Natural killer cell (primary cell): ENCODE data around the gene TRIL. TPM values are rescaled to one million over a fixed set of nuclear protein-coding genes. Genes with fewer than 3 reads are reported as not detected.

Experiments used
- ATAC-seq, 3 donors: fragments of 150-1000 bp in 2 of 3; fragments of 200-7000 bp in 1 of 3; cut with Tn5 transposase; 1 replicate in 1 of 3; 2 replicates in 2 of 3; pipeline ENCODE4 v1.10.0; 2021; ENCODE audit warnings: mild to moderate bottlenecking in 2 of 3, moderate library complexity in 2 of 3
- DNase-seq, 2 donors: peaks; one replicate each; pipeline versions ENCODE4 v3.0.0 to v3.0.0-alpha.2; 2013 to 2021; ENCODE audit warnings: mixed read lengths in 1 of 2
- H3K27ac ChIP-seq: one replicate; pipeline ENCODE4 v1.5.1; 2013; ENCODE audit warnings: mild to moderate bottlenecking, low read length
- H3K27me3 ChIP-seq: one replicate; pipeline ENCODE4 v1.6.1; 2013; ENCODE audit warnings: low read length; ENCODE audit not compliant: control insufficient read depth, insufficient read depth
- H3K36me3 ChIP-seq: one replicate; pipeline ENCODE4 v1.6.1; 2013; ENCODE audit warnings: low read length; ENCODE audit not compliant: control insufficient read depth, insufficient read depth
- H3K4me1 ChIP-seq: one replicate; pipeline ENCODE4 v1.6.1; 2013; ENCODE audit warnings: low read length; ENCODE audit not compliant: control insufficient read depth, insufficient read depth
- H3K4me3 ChIP-seq: one replicate; pipeline ENCODE4 v1.5.1; 2013; ENCODE audit warnings: low read length
- H3K9me3 ChIP-seq: one replicate; pipeline ENCODE4 v1.6.1; 2013; ENCODE audit warnings: low read length; ENCODE audit not compliant: control insufficient read depth, insufficient read depth
- H3K27ac Mint-ChIP-seq, 2 donors: one replicate each; pipeline ENCODE4 v1.8.0; 2022; ENCODE audit warnings: mild to moderate bottlenecking in 2 of 2, mixed read lengths in 2 of 2, moderate library complexity in 1 of 2
- H3K27me3 Mint-ChIP-seq, 2 donors: one replicate each; pipeline ENCODE4 v1.8.0; 2022; ENCODE audit warnings: low read depth in 2 of 2, mixed read lengths in 2 of 2
- H3K36me3 Mint-ChIP-seq: one replicate; pipeline ENCODE4 v1.8.0; 2022; ENCODE audit warnings: mixed read lengths
- H3K4me1 Mint-ChIP-seq, 2 donors: one replicate each; pipeline ENCODE4 v1.8.0; 2022; ENCODE audit warnings: mixed read lengths in 2 of 2
- H3K4me3 Mint-ChIP-seq: one replicate; pipeline ENCODE4 v1.8.0; 2022; ENCODE audit warnings: mild to moderate bottlenecking, moderate library complexity, mixed read lengths
- H3K9me3 Mint-ChIP-seq, 2 donors: one replicate each; pipeline ENCODE4 v1.8.0; 2022; ENCODE audit warnings: mixed read lengths in 2 of 2
- WGBS: methylation state at CpG from one replicate; pipeline ENCODE4 v1.1.7; 2013; ENCODE audit warnings: missing lambda C conversion rate; ENCODE audit not compliant: insufficient coverage; 5-methylcytosine and 5-hydroxymethylcytosine counted together
- intact Hi-C: fragments of 100-400 bp; cut with micrococcal nuclease; formaldehyde crosslinking; loops from one replicate; pipeline ENCODE4 v1.14.2; 2022
- total RNA-seq, 4 donors: library from RNA; stranded (reverse); fragments of 120-200 nt in 1 of 4; gene quantifications; one replicate each; pipeline versions ENCODE4 v1.2.3 to v1.2.4, GENCODE V29; 2013 to 2022
- TF ChIP-seq, protein P1 (sequence below): fragments of 200-600 bp; IDR thresholded peaks from one replicate; pipeline ENCODE4 v1.8.0; 2022; ENCODE audit warnings: antibody characterized with exemption

TRIL gene, protein sequence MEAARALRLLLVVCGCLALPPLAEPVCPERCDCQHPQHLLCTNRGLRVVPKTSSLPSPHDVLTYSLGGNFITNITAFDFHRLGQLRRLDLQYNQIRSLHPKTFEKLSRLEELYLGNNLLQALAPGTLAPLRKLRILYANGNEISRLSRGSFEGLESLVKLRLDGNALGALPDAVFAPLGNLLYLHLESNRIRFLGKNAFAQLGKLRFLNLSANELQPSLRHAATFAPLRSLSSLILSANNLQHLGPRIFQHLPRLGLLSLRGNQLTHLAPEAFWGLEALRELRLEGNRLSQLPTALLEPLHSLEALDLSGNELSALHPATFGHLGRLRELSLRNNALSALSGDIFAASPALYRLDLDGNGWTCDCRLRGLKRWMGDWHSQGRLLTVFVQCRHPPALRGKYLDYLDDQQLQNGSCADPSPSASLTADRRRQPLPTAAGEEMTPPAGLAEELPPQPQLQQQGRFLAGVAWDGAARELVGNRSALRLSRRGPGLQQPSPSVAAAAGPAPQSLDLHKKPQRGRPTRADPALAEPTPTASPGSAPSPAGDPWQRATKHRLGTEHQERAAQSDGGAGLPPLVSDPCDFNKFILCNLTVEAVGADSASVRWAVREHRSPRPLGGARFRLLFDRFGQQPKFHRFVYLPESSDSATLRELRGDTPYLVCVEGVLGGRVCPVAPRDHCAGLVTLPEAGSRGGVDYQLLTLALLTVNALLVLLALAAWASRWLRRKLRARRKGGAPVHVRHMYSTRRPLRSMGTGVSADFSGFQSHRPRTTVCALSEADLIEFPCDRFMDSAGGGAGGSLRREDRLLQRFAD
- total RNA-seq, result under 1 TPM in 1 of 3 donors, not detected in 2; 0.07 TPM
- total RNA-seq (2013), result 0.05 TPM

DNA sequence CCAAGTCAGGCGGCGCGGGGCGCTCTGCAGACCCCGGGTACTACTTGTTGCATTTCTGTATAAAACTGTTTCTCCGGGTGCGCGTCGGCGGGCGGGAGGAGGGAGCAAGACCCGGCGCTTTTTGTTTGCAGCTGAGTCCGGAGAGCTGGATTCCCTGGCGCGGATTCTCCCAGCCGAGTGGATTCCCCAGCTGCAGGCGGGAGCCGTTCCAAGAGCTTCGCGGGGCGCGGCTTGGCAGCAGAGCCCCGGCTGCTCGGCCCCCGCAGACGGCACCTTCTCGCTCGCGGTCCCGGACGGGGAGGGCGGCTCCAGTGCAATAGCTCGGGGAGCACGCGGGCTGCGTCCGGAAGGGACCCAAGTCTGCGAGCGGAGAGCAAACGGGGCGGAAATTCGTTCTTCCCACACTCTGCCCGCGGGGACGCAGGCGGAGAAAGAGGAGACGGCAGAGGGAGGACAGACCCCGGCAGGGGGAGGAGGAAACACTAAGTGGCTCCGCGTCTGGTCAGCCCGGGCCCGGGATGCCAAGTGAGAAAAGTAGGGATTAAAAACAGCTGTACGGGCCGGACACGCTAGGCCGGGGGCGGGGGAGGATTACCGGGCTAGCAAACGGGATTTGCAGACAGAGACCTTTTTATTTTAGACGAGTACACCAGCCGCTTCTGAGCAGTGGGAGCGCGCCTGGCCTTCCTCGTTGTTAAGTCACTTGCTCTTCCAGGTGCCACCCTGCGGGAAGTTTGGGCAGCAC is at the start of gene TRIL:
Gene TRIL, minus strand, starts transcription at position 96 of the 745 bp plus-strand sequence. CDS start 284 bp downstream, outside the sequence.
- Histone ChIP-seq H3K9me3 (no peaks in the 10 kb centered on the region), H3K4me3 (no peak within 1 kb of the TSS), H3K36me3 (no peaks in the 10 kb centered on the region), H3K27ac (no peak within 1 kb of the TSS), H3K27me3 (peaks cover 35% of the 10 kb centered on the region), H3K4me1 (peaks cover 34% of the 10 kb centered on the region)
- TF ChIP-seq, protein P1, sequence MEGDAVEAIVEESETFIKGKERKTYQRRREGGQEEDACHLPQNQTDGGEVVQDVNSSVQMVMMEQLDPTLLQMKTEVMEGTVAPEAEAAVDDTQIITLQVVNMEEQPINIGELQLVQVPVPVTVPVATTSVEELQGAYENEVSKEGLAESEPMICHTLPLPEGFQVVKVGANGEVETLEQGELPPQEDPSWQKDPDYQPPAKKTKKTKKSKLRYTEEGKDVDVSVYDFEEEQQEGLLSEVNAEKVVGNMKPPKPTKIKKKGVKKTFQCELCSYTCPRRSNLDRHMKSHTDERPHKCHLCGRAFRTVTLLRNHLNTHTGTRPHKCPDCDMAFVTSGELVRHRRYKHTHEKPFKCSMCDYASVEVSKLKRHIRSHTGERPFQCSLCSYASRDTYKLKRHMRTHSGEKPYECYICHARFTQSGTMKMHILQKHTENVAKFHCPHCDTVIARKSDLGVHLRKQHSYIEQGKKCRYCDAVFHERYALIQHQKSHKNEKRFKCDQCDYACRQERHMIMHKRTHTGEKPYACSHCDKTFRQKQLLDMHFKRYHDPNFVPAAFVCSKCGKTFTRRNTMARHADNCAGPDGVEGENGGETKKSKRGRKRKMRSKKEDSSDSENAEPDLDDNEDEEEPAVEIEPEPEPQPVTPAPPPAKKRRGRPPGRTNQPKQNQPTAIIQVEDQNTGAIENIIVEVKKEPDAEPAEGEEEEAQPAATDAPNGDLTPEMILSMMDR, result no peak
- WGBS, result 15% methylated on average over 66 of the region's 66 CpGs
- DNase-seq (no peak), ATAC-seq (peak in 1 of 3 donors; percentile 23)
- H3K27me3 Mint-ChIP-seq, result peaks cover 39 to 45% of the 10 kb centered on the region in 2 donors
- no peaks in the 10 kb centered on the region for H3K9me3 Mint-ChIP-seq
- peaks cover 14 to 17% of the 10 kb centered on the region in 2 donors for H3K4me1 Mint-ChIP-seq
- H3K27ac Mint-ChIP-seq, result no peak within 1 kb of the TSS
- intact Hi-C loops, result no loop called here
- peak within 1 kb of the TSS; percentile 79 for H3K4me3 Mint-ChIP-seq
- no peaks in the 10 kb centered on the region for H3K36me3 Mint-ChIP-seq

DNA sequence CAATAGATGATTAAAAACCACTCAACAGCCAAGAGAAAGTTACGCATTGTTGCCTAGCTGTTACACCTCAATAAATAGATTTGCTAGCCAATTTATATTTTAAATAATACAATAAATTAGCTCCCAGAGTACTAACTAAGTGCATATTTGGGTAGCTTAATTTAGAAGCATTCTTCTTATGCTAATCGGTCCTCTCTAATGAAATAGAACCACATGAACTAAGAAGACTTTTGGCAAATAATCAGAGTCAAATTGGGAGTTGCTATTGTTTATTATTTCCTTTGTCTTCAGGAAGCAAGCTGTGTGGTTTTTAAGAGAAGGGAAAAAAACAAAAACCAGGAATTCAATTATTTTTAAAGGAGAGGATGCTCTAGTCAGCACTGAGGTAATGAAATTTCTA is 49.0 kb upstream of the TRIL start:
- no peak overlapping the region for H3K27ac ChIP-seq
- no peaks in the 10 kb centered on the region for H3K27me3 ChIP-seq
- H3K4me3 ChIP-seq, result no peak overlapping the region
- Mint-ChIP-seq H3K9me3 (no peaks in the 10 kb centered on the region), H3K4me3 (no peak overlapping the region), H3K27ac (no peak overlapping the region), H3K4me1 (no peaks in the 10 kb centered on the region), H3K27me3 (peaks cover 3 to 13% of the 10 kb centered on the region in 2 donors), H3K36me3 (no peaks in the 10 kb centered on the region)
- TF ChIP-seq, protein P1, result no peak
- WGBS, result 100% methylated on average over 1 of the region's 2 CpGs
- no peaks in the 10 kb centered on the region for H3K4me1 ChIP-seq
- DNase-seq (no peak), ATAC-seq (no peak)
- H3K36me3 ChIP-seq, result no peaks in the 10 kb centered on the region
- intact Hi-C loops, result no loop called here
- H3K9me3 ChIP-seq, result no peaks in the 10 kb centered on the region

DNA sequence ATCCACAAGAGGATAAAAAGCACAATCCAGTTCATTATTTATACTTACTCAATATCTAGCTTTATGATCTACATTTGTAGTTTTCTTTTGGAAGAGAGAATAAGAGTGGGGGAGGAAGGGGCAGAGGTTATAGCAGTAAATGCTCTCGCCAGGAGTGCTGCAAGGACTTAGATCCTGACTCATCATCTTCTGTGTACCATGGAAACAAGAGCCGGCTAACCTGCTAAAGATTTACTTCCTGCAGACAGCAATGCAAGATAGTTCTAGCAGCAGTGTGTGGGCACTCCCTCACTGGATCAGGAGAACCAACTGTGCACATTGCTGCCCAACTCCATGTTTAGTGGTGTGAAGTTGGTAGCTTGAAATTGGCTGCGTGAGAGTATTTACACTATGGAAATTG is 47.7 kb upstream of the TRIL start:
- intact Hi-C loops, result no loop called here
- Mint-ChIP-seq H3K27me3 (peaks cover 4 to 26% of the 10 kb centered on the region in 2 donors), H3K27ac (no peak overlapping the region), H3K9me3 (no peaks in the 10 kb centered on the region), H3K36me3 (no peaks in the 10 kb centered on the region), H3K4me3 (no peak overlapping the region), H3K4me1 (no peaks in the 10 kb centered on the region)
- TF ChIP-seq, protein P1, result no peak
- Histone ChIP-seq H3K27ac (no peak overlapping the region), H3K36me3 (no peaks in the 10 kb centered on the region), H3K4me1 (no peaks in the 10 kb centered on the region), H3K4me3 (no peak overlapping the region), H3K27me3 (no peaks in the 10 kb centered on the region), H3K9me3 (no peaks in the 10 kb centered on the region)
- DNase-seq (no peak), ATAC-seq (no peak)
- 92% methylated on average over 3 of the region's 3 CpGs for WGBS
